Activated effector memory CD4-positive, alpha-beta T cell treated with Interleukin-2 at 50 U/mL for 16 hours (primary cell): Measurements from ENCODE around the gene SH3BP4.

Source experiments
- DNase-seq: peaks from one replicate; pipeline ENCODE4 v3.0.0-alpha.2; 2020

The SH3BP4 gene

DNA sequence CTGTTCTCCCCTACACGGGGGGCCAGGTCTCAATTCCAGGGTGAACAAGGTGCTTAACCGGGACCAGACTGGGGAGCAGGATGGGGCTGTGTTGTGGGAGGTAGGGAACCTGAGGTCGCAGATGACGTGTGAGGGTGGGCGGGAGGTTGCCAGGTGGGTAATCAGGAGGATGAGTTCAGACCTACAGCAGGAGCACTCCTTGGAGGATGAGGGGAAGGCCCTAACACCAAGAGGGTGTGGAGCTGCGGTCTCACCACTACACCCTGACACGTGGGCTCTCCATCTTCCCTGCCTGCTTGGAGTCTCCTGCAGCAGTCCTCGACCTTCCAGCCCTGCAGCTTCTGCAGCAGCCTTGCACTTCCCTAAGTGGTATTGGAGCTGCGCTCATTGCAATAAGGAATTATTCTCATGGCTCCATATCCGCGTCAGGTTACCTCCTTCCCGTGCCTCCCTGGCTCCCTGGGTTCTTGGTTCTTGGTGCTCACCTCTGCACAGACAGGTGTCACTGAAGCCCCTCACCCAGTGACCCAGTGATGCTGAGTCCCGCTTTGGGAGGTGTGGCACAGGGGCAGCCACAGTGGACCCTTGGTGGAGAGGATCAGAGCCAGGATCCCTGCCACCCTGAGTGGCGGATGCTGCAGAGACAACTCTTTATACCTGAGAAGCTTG is 15.5 kb downstream of the SH3BP4 start:
- no peak for DNase-seq

DNA sequence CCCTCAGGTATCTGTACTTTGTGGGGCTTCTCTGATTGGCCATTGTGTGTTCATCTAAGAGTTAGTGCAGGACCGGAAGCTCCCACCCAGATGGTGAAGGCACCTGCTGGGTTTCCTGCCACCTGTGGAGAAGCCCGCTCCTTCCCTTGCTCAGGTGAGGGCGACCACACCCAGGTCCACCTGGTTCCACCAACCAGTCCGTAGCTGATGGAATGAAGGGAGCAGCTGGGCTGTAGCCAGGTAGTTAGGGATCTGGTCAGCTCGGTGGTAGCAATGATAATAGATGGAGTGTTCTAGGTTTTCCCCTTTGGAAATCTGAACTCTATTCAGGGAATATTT is 16.0 kb downstream of the SH3BP4 start:
- no peak for DNase-seq

- DNase-seq: no peak
Measured at GRCh38 chr2:234968631-234969305, 17.0 kb downstream of the SH3BP4 start.

GRCh38 chr2:234969306-234970098 is 17.7 kb downstream of the SH3BP4 start:
- no peak for DNase-seq

DNA sequence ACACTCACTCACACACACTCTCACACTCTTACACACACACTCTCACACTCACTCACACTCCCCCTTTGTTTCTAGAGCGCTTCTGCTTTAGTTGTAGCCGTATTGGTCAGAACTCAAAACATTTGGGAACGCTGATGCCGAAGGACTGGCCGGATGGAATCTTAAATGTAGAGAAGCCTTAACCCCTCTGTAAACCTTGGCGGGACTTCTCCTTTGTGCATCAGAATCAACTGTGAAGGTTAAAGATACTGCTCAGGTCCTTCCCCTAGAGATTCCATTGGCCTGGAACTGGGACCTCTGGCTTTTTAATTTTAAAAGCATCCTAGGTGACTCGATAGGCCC is 18.3 kb downstream of the SH3BP4 start:
- DNase-seq: no peak

DNA sequence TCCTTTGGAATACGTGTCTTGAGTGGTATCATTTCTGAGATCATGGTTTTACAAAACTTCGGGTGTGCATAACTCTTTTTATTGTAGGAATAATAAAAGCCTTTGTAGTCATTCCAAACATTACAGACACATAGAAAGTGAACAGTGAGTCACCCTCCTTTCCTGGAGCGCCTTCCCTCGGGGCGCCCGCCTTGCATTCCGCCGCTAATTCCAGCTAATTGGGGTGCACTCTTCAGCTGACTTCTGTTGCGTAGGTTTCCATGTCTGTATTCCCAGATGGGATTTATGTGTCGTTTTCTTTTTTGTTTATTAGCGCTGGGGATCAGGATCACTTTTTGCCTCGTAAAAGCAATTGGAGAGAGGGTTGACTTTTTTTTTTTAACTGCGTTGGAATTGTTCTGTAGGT is 18.7 kb downstream of the SH3BP4 start:
- no peak for DNase-seq

DNA sequence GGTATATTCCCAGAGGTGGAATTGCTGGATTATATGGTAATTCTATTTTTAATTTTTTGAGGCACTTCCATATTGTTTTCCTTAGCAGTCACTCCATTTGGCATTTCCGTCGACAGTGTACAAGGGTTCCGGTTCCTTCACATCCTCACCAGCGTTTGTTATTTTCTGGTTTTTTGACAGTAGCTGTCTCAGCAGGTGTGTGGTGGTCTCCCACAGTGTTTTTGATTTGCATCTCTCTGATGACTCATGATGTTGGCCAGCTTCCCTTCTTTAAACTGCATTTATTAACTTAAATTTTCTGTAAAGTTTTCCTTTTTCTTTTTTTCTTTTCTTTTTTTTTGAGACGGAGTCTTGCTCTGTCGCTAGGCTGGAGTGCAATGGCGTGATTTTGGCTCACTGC is 19.7 kb downstream of the SH3BP4 start:
- DNase-seq: no peak

DNA sequence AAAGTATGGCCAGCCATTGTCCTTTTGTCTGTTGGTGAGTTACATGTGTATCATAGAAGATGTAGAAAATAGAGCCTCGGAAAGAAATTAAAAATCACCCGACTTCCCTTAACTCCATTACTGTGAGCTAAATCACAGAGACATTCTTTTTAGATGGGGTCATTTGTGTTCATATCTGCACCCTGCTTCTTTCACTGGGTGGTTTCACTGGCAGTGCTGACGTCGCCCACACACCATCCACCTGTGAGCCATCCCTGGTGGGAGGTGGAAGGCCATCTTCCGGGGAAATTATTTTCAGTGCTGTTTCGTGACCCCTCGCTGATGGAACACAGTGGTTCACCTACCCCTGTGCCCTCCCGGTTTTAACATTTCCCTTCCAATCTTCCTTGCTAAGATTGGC is 21.2 kb downstream of the SH3BP4 start:
- no peak for DNase-seq

DNA sequence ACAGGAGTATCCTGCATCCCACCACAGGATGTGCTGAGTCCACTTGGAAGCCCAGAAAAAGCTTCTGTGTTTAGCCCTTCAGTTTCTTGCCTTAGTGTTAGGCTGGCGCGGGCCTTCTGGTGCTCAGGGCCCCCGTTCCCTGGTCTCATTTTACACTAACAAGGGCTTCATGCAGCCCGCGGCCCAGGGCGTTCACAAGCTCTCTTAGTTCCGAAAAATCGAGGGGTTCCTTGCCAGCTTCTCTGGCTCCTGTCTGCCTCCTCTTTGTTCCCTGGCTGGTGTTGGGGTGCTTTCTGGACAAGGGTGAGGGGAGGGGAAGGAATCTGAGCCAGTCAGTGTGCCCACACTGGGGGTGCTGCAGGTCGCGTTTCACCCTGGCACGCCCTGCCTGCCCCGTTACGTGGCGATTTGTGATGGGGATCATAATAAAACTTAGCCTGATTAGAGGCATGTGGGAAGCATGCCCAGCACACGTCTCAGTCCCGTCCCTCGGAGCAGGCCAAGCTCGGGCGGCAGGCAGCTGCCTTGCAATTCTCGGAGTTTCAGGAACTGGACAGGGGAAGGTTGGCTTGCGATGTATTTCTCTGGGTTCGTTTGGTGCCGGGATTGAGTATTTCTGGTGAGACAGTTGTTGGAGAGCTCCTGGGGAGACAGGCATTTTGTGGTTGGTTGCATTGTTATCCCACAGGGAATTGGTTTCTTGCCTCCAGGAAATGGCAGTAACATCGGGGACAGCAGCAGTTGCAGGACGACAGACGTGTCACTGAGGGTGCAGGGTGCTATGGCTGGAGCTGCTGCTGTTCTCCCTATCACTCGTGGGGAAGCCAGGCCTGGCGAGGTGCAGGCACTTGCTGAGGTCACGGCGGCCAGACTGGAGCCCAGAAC is 22.9 kb downstream of the SH3BP4 start:
- DNase-seq: no peak

DNA sequence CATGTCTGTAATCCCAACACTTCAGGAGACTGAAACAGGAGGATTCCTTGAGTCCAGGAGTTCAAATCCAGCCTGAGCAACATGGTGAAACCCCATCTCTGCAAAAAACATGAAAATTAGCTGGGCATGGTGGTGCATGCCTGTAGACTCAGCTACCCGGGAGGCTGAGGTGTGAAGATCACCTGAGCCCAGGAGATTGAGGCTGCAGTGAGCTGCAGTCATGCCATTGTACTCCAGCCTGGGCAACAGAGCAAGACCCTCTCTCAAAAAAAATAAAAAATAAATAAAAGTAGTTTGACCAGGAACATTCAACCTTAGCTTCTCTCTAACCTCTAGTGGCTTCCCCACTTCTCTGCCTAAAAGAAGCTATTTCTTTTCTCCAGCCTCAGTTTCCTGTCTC is 23.8 kb downstream of the SH3BP4 start:
- no peak for DNase-seq

DNA sequence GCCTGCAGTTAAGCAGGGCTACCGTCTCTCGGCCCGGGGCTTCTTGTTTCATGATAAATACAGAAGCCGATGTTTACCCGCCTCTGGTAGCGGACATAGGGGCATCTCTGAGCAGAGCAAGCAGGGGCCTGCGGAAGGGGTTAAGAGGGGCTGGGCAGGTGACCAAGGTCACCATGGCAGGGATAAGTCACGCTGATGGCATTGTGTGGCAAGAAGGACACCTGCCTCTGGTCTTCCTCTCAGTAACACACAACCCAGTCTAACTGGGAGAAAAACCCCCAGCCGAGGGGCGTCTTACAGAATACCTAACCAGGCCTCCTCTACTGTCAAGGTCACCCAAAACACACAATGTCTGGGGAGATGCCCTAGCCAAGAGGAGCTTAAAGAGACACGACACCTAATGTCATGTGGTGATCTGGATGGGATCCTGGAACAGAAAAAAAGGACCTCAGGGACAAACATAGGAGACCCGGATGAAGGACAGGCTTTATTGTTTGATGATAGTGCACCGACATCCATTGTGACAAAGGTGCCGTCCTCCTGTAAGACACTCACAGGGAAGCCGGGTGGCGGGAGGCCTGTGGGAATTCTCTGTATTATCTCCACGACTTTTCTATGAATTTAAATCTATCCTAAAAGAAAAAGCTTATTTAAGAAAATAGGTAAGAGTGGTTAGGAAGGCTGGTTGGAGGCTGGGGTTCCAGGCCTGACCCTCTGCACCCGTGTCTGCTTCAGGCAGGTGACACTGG is 24.8 kb downstream of the SH3BP4 start:
- DNase-seq: no peak

- DNase-seq: no peak
Measured at GRCh38 chr2:234977228-234977679, 25.4 kb downstream of the SH3BP4 start.

DNA sequence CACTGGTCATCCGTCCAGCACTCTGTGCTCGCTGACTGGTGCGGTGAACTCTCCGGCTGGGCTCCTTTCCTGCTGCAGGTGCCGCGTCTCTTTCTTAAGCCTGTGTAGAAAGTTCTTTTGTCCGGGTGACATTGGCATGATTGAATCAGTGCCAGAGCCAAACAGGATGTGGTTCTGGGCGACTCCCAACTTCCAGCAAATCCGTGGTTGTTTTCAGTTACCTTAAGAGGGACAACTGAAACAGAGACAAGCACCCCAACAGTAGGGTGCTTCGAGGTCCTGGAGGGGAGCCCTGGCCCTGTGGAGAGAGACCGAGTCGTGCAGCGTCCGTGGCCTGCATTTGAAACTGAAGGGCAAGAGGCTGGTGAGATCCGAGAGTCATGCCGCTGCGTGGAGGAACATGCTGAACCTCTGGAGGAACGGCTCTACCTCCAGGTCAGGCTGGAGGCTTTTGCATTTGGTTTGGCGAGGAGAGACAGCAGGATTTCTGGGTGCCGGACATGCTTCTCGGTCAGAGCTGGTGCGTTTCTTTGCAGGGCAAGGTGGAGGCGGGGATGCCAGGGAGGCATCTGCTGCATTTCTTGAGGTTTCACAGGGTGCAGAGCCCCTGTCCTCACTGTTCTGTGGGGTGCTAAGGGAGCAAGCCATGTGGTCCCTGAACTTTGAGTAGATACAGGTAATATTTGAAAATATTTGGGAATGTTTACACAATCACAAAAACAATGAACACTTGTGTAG is 26.8 kb downstream of the SH3BP4 start:
- DNase-seq: no peak

- no peak for DNase-seq
Measured at GRCh38 chr2:234979204-234980167, 27.7 kb downstream of the SH3BP4 start.

DNA sequence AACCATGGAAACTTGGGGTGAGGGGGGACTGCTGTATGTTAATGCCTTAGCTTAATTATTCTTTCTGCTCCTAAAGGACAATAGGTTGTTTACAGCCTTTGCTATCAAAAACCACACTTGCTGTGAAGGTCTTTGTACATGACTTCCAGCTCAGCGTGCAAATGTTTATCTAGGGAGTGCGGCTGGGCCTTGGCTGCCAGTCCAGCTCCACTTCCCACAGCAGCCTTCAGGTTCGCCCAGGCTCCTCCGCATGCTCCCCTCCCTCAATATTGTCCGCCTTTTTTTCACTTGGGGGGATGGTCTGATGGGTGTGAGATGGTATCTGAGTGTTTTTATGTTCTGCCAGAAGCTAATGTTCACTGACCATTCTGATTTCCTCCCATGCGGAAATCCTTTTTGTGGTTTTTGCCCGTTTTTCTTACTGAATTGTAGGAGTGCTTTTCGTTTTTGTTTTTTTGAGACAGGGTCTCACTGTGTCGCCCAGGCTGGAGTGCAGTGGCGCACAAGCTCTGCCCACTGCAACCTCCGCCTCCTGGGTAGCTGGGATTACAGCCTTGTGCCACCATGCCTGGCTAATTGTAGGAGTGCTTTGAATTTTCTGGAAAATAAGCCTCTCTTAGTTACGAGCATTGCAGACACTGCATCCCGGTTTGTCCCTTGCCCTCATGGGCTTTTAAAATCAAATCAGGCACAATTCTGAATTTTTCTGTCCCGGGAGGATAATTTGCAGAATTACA is 28.8 kb downstream of the SH3BP4 start:
- no peak for DNase-seq

- no peak for DNase-seq
Measured at GRCh38 chr2:234981197-234982095, 29.6 kb downstream of the SH3BP4 start.

- DNase-seq: no peak
Measured at GRCh38 chr2:234982096-234982834, 30.4 kb downstream of the SH3BP4 start.
